ENCODE results near the gene KRTAP9-4.
"Not testable (repeated sequence)": the region's sequence is repeated elsewhere in the genome, so short reads cannot be mapped to it uniquely, and the experiment has no call there.

GRCh38 chr17:41232399-41233105 is 16.9 kb upstream of the KRTAP9-4 start, which contains the start of gene KRTAP9-3:
- TF ChIP-seq CTCF (IDR thresholded peaks at IDR 0.05 in 8 of 11, conservative IDR thresholded peaks at IDR 0.05 in 3 of 11); POLR2AphosphoS5 (IDR thresholded peaks at IDR 0.05): not testable (repeated sequence)
